Measurements from ENCODE around the gene ACSL3.
"Not testable (repeated sequence)": the region's sequence is repeated elsewhere in the genome, so short reads cannot be mapped to it uniquely, and the experiment has no call there.

Gene ACSL3

DNA sequence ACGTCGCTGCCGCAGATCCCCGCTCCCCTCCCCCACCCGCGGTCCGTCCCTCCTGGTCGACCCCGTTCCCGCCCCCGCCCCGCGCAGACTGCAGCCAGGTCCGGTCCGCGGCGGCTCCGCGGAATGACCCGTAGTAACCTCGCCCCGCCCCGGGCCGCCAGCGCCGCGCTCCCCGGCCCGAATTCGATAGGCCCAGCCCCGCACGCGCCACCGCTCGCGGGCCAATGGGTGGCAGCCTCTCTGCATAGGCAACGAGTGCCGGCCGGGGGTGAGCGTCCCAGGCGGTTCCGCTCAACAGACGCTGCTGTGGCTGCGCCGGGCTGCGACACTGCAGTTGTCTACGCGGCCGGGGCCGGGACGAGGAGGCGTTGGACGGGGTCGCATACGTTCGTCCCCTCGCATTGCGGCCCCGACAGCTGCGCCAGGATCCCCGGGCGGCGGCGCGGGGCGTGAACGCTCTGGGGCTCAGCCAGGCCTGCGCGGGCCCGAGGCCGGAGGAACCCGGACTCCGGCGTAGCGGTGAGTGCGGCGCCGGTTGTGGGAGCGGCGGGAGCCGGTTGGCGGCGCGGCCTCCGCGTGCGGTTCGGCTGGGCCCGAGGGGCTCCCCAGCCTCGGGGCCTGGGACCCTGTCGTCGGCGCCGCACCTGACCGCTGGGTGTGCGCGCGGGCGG lies at the start of gene ACSL3:
Gene ACSL3 (plus strand): TSS at position 297 of the 671 bp plus-strand sequence. CDS start 47,737 bp downstream, outside the sequence.
- DNase-seq: peak; percentile 91

DNA sequence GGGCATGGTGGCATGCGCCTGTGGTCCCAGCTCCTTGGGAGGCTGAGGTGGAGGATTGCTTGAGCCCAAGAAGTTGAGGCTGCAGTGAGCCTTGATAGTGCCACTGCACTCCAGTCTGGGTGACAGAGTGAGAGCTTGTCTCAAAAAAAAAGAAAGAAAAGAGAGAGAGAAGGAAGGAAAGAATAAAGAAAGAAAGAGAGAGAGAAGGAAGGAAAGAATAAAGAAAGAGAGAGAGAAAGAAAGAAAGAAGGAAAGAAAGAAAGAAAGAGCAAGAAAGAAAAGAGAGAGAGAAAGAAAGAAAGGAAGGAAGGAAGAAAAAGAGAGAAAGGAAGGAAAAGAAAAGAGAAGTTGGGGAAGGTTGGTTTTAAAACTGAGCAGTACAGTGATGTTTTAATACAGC lies 49.0 kb upstream of the ACSL3 start:
- DNase-seq: no peak

DNA sequence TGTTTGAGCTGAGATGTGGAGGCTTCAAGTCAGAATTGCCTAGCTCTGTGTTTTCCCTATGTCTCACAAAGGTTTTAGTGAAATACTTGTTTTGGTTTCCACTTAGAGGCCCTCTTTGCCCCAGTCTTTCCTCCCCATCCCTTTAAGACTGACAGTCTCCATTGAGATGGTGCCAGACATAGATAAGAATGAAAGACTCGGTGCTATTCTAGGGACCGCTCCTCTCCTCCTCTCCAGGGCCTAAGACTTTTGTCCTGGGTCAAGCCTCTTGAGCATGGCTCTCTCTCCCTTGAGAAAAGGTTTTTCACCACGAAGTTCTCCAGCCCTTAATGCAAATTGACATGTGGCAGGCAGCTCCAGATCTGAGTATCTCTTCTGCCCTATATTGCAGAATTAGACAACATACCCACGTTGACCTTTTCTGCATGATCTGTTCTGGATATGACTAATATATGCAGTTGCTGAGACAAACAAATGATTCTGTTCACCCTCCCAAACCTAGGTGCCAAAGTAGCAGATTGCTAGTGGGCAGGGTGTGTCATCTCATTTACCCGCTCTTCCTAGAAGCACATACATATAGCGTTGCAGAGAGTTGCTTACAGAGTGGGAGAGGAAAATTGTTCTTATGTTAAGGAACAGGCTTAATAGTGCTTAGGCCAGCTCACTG lies 47.5 kb upstream of the ACSL3 start:
- DNase-seq: no peak

DNA sequence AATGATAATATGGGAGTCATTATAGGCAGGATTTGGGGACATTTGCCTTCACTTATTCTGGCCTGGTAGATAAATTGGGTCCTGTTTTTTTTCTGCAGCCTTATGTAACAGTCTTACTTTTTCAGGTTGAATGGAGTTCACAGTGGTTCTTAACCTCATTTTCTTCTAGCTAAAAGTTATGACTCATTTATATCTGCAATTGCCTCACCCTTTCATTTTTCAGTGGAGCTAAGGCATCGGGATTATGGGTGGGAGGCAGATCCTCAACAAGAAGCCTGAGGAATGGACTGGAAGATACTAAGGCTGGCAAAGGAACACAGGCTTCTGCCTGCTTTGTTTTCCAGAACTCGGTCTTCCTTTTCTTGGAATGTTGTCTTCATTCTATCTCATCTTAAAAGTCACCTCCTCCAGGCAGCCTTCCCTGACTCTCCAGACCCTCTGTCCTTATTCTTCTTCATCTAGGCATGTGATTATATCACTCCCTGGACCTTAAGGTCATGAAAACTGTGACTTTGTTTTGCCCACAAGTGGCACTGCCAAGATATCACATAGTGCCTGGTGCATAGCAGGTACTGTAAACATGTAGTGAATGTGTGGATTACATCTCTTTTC lies 41.0 kb upstream of the ACSL3 start:
- DNase-seq: no peak

DNA sequence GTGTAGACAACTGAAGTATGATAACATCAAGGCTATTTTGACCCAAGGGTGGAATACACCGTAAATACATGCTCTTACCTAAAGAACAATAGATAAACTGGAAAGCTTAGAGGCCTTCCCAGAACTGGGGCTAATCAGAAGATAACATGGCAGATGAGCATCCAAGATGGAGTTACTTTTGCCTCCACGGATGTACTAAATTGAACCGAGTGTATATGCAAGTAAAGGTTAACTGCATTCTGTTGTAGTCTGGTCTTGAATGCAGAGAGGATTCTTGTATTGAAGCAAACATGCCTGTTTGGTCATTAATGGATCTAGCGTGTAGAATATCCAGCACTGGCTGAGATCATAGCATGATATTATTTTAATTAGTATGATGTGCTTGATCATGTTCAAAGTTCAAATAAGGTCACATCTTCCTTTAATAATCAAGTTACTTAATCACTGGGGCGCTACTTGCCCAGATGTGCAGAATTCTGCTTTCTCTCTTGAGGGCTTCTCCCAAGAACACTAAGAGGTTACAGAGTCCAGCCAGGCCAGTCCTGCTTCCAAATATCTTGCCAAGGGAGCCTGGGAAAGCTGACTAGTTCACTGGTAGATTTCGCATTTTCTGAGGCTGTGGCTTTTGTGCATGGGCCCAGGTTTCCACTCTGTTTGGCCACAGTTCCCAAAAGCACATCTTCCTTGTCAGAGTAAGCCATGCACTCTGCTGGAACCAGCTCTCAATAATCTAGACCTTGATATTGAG lies 37.5 kb upstream of the ACSL3 start:
- no peak for DNase-seq

DNA sequence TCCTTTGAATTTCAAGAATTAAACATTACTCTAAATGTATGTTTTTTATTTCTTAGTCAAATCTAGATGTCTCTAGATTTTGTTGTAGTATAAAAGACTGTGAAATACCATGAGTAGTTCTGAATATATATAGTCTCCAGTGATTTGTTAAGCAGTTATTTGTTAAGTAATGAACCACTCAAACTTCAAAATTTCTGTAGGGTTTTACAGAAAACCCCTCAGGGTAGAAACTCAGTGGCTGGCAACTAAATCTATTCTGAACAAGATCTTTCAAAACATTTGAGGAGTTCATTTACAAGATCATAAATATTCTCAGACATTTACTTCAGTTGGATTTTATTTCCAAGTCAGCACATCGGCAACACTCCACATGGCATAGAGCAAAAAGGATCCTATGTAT lies 35.8 kb upstream of the ACSL3 start:
- DNase-seq: no peak

DNA sequence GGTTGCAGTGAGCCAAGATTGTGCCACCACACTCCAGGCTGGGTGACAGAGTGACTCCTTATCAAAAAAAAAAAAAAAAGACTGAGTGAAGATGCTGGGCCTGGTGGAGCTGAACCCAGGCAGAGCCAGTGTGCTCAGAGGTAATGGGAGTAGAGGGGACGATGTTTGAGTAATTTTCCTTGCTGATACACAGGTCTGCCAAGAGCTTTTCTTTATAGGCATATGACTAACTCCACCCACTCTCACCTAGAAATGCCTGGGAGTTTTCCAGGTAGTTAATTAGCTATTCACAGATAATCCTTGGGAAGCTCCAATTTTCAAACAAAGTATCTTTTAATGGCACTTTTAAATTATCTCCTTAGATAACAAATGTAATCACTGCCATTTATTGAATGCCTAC lies 33.4 kb upstream of the ACSL3 start:
- DNase-seq: no peak

DNA sequence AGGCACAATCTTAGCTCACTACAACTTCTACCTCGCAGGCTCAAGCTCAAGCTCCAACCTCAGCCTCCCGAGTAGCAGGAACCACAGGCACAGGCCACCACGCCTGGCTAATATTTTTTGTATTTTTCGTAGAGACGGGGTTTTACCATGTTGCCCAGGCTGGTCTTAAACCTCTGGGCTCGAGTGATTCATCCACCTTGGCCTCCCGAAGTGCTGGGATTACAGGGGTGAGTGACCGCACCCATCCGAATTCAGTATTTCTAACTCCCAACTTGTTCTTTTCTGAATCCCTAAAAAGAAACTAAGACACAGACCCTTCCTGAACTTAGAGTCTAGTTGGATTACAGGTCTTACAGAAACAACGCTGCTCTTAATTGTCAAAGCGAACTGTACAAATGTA lies 32.3 kb upstream of the ACSL3 start:
- no peak for DNase-seq

DNA sequence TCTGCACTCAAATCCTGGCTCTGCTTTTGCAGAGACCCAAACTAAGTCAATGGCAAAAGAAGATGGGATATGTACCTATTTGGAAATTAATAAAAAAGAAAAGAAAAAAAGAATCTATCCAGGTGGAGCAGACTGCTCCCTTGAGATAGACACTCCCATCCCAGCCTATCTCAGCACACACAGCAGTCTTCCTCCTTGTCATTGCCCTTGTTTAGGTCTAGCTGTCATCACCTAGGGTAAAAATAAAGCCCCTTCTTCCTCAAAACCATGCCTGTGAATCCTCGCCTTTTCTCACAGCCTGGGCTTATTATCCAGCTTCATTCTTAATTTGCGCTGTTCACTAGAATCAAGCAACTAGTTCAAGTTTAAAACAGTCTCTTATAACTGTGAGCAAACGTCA lies 30.7 kb upstream of the ACSL3 start:
- DNase-seq: no peak

DNA sequence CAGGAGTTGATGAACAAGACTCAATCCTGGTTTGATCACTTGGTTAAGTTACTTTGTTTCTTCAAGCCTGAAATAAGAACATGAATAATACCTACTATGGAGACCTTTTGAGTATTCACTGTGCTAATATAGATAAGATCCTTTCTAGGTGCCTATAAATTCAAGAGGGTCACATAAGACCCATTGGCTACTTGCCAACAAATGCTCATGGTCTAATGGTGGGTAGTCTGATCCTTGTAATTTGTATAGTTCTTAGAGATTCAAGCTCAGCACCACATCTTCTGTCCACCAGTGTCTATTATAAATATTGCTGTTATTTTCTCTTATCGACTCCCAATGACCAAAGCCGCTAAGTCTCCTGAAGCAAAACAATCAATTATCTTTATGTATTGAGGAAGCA lies 27.4 kb upstream of the ACSL3 start:
- DNase-seq: no peak

DNA sequence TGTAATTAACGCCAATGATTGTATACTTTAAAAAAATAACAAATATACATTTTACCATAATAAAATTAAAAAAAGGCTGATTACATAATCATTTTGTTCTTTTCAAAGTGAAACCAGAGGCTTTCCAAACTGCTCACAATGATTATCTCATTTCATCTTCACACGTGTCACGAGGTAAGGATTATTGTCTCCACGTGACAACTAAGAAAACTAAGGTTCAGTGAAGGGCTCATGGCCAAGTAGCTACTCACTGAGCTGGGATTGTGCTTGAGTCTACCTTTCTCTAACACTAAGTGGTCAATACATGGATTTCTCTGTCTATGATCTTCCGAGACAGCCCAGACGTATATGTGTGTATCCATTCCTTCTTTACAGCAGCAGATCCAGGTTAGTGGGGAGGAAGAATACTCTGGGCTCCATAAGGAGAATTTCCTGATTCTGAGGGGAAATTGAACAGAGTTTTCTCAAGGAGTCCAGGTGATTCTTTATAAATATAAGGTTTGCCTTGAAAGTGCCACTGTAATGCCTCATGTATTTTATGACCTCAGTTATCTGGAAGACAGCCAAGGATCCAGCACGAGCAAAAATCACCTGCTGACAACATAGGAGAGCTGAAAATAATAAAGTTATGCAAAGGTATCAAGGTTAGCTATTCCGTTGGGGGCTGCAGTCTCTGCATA lies 25.6 kb upstream of the ACSL3 start:
- DNase-seq: no peak

DNA sequence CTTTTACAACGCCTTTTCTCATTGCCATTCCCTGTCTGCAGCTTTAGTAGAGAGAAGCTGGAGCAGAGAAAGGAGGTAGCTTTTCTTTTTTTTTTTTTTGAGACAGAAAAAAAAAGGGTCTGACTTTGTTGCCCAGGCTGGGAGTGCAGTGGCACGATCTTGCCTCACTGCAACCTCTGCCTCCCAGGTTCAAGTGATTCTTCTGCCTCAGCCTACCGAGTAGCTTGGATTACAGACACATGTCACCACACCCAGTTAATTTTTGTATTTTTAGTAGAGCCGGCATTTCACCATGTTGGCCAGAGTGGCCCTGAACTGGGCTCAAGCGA lies 25.0 kb upstream of the ACSL3 start:
- DNase-seq: no peak

DNA sequence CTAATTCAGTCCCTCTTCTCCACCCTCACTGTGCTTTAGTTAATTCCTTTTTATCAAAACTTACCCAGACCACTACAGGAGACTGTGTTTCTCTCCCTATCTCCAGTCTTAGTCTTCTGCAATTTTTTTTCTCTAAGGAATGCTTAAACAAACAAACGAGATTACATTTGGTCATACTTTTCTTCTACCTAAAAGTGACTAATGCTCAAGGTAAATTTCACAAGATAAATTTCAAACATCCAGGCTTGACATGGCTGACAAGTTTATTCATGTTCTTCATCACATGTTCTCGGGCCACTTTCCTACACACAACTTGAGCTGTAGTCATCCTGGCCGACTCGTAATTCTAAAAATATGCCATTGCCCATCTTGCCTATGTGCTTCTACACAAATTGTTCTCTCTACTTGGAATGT lies 23.2 kb upstream of the ACSL3 start:
- DNase-seq: no peak

DNA sequence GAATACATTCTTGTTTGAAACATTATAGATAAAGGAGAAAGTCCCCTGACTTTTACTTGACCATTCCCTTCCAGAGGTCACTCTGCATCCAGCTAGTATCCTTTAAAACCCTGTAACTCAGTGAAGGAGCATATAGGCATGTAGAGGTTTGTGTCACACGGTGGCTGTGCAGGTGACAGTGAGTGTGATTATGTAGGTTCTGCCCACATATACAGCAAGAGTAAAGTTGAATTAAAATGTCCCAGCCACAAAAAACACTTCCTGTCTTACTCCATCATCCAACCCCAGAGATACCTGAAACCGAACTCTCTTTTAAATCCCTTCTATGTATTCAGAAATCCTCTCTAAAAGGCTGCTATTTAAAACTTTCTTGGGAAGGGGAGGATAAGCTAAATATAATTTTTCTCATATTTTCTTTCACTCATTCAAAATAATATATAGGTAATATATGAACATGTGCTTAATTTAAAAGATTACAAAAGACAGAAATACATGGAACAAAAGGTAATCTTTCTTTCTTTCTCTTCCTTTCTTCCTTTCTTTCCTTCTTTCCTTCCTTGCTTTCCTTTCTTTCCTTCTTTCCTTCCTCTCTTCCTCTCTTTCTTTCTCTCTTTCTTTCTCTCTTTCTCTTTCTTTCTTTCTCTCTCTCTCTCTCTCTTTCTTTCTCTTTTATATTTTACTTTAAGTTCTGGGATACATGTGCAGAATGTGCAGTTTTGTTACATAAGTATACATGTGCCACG lies 20.6 kb upstream of the ACSL3 start:
- DNase-seq: no peak

DNA sequence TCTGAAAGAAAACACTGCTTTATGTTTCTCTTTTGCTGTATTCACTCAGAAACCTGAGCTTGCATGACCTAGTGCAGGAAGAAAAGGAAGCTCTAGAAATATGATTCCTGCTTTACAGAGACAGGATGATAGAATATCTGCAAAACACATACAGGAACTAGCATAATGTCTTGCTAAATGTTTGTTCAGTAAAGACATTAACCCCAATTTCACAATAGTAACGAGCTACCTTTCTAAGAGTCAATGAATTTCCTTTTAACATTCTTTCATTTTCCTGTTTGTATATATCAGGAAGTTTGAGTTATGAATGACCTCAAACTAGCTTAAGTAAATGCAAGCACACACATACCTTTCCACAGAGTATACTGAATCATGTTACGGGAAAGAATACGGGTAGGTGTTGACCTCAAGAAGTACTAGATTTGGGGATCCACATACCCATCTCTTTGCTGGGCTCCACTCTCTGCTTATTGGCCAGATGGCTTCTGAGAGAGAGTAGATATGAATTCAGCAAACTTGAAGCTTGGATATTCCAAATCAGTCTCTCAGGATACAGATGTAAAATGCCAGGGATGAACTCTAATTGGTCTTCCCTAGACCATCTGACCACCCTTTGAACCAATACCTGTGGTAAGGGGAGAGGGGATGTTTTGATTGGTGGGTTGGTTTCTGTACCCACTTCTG lies 18.2 kb upstream of the ACSL3 start:
- DNase-seq: no peak

DNA sequence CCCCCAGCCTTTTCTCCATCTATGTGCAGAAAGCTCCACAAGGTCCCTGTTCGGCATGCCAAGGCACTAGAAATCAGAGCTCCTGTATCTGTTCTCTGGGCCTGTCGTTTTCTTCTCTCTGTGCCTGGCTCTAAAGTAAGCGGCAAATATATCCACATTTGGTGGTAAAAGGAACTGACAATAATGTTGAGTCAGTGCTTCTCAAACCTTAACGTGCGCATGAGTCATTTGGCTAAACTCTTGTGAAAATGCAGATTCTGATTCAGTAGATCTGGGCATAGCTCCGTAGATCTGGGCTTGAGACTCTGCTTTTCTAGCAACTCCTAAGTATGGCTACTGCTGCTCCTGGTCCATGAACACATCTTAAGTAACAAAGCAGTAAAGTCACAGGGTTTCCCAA lies 16.5 kb upstream of the ACSL3 start:
- DNase-seq: no peak

DNA sequence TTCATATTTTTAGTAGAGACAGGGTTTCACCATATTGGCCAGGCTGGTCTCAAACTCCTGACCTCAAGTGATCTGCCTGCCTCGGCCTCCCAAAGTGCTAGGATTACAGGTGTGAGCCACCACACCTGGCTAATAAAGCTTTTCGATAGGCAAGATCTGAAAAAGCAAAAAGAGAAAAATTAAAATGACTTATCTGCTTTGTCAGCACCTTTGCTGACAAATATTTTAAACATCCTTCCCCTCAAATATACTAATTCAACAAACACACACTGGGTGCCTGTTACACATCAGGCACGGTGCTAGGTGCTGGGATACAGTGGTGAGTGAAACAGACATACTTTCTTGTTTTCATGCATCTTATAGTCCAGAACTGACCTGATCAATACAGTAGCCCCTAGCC lies 15.5 kb upstream of the ACSL3 start:
- DNase-seq: not testable (repeated sequence)

DNA sequence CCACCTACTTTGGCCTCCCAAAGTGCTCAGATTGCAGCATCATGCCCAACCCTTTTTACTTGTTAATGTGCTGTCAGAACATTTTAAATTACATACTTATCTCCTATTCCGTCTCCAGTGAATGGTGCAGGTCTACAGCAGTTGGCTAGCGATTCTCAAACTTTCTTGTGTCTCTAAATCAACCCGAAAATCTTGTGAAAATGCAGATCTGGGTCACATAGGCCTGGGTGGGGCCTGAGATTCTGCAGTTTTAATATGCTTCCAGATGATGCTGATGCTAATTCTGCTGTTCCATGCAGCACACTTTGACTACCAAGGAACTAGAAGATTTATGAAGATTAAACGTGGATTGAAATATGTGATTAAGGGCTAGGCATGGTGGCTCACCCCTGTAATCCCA lies 14.8 kb upstream of the ACSL3 start:
- no peak for DNase-seq

DNA sequence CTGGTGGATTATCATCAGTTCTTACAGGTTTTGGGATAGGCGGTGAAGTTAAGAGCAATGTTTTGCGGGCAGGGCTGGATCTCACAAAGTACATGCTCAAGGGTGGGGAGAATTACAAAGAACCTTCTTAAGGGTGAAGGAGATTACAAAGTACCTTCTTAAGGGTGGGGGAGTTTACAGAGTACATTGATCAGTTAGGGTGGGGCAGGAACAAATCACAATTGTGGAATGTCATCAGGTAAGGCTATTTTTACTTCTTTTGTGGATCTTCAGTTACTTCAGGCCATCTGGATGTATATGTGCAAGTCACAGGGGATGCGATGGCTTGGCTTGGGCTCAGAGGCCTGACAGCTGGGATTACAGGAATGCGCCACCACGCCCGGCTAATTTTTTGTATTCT lies 12.8 kb upstream of the ACSL3 start:
- DNase-seq: not testable (repeated sequence)

DNA sequence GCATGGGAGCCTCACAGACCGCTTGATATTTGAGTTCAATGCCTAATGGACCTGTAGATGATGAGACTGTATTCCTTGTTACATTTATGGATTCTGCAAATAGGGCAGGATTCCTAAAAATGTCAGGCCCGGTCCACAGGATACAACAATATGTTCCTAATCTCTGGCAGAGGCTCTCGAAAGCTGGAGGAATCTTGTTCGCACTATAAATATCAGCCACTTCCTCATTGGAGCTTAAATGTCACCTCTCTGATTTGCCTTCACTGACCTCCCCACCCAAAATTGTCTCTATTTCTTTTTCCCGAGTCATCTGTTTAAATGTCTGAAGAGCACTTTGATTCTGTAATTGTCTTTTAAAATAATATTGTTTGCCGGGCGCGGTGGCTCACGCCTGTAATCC lies 12.0 kb upstream of the ACSL3 start:
- no peak for DNase-seq

DNA sequence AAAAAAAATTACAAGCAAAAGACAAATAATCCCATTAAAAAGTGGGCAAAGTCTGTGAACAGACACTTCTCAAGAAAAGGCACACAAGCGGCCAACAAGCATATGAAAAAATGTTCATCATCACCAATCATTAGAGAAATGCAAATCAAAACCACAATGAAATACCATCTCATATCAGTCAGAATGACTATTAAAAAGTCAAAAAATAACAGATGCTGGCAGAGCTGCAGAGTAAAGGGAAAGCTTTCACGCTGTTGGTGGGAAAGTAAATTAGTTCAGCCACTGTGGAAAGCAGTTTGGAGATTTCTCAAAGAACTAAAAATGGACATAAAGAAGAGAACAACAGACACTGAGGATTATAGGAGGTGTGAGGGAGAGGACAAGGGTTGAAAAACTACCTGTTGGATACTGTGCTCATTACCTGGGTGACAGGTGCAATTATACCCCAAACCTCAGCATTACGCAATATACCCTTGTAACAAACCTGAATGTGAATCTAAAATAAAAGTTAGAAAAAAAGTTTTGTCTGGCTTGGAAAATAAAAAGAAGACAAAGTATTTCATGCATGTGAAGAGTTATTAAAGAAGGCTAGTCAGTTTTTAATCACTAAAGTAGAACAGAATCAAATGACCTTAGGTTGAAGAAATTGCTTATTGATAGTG lies 8.7 kb upstream of the ACSL3 start:
- DNase-seq: no peak

Data from activated CD4-positive, alpha-beta T cell treated with anti-CD3 and anti-CD28 coated beads, Interleukin-2, amount 50 U/mL, for 1 hour (primary cell).